ENCODE results near the gene ASIC4. TPM values are rescaled to one million over a fixed set of nuclear protein-coding genes. Genes with fewer than 3 reads are reported as not detected.
A peak's percentile ranks its signal among the peaks of the same experiment; 100 is the strongest.

ASIC4 gene
- total and polyA plus RNA-seq, 2 of the 4 experiments (the other 2 are of a cell fraction), result 0.10 TPM; not detected in 1

DNA sequence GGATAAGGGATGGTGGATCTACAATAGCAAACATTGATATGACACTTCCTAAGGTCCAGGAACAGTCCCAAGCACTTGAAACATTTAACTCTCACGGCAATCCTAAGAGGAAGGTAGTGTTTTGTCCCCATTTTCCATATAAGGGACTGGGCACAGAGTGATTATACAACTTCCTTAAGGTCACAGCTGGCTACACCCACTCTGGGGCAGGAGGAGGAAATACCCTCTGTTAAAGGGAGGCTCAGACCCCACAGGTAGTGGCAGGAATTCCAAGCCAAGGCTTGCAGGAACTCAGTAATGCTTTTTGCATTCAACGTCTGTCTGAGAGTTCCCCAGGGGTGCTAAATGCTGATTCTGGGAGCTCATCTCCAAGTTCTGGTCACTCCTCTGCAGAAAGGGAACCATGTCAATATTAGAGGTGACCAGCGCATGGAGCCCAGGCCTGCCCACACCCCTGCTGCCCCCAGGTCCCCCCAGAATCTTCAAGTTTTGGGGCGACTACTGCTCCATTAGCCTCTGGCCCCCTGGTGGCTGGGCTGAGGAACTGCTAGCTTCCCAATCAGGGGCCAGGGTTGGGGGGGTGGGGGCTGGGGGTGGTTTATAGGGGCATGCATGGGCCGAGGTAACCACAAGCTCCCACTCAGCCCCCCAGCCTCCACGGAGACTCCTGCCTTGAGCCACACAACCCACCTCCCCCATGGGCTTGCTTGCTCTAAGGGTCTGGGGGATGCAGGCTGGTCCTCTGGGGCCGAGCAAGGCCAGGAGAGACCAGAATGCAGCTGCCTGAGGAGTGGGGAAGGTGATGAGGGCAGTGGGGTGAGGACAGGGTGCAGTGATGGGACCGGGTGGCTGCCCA lies 46.0 kb downstream of the ASIC4 start:
- peaks cover 3% of the 10 kb centered on the region; the same call in 1 of the 2 replicates for H4K20me1 ChIP-seq (ENCODE audit: insufficient read depth, low read length)
- DNase-seq (no peak), ATAC-seq (ENCODE audit: low read depth) (peak; percentile 56)
- dilution Hi-C loops (cut with HindIII; ENCODE audit: low sequenced_read_pairs, unreplicated experiment) (no loop called here), intact Hi-C loops (cut with micrococcal nuclease) (no loop called here), in situ Hi-C loops (cut with MboI; ENCODE audit: low sequenced_read_pairs) (no loop called here)
- H4K5ac ChIP-seq (ENCODE audit: low read depth, low read length), result no peak overlapping the region
- no peak overlapping the region for H3K4ac ChIP-seq (ENCODE audit: low read depth, low read length)
- H3K27ac ChIP-seq (ENCODE audit: insufficient read depth, low read length), result no peak overlapping the region
- no peak overlapping the region for H3K23ac ChIP-seq (ENCODE audit: low read depth, low read length)
- no peak overlapping the region for H3K14ac ChIP-seq (replicated peaks; ENCODE audit: low read depth, low read length)
- no peaks in the 10 kb centered on the region for H3K79me1 ChIP-seq (ENCODE audit: low read depth in 1 of 2, low read length in 2 of 2)
- H3K4me1 ChIP-seq (ENCODE audit: control insufficient read depth, insufficient read depth, low read length), result peaks cover 2% of the 10 kb centered on the region; the same call in 1 of the 2 replicates
- H3K4me3 ChIP-seq (ENCODE audit: insufficient read depth, low read depth, low read length), result no peak overlapping the region
- WGBS, 2 experiments (ENCODE audit: extremely low coverage in 2 of 2, insufficient read length in 1 of 2), result 22% methylated on average over 1 of the region's 8 CpGs; no CpG with 5 or more reads in 1 of the 2 experiments
- no peaks in the 10 kb centered on the region for H3K9me3 ChIP-seq (ENCODE audit: control insufficient read depth, insufficient read depth, low read length)
- H4K8ac ChIP-seq (ENCODE audit: low read depth in 2 of 2, low read length in 2 of 2), result no peak overlapping the region
- no peak overlapping the region for H3K56ac ChIP-seq (ENCODE audit: extremely low read depth, insufficient read depth, low read length)
- POLR2A ChIA-PET (ENCODE audit: unreplicated experiment), result no interaction called here
- CTCF ChIA-PET, result interaction anchor here (0.6 to 2.0 kb wide), 9 partner anchors 9 to 1353 kb away, joined by 3 to 10 read pairs (median 3); partner anchors contain the start of genes CHPF, STK11IP and TMEM198
- TF ChIP-seq POLR2A (IDR thresholded peaks at IDR 0.05; ENCODE audit: low read depth, low read length) (no peak), MXI1 (IDR thresholded peaks at IDR 0.05; ENCODE audit: borderline replicate concordance, low read depth, low read length) (no peak), MAZ (IDR thresholded peaks at IDR 0.05; ENCODE audit: borderline replicate concordance, low read depth, low read length) (no peak)
- TF ChIP-seq, protein P1, sequence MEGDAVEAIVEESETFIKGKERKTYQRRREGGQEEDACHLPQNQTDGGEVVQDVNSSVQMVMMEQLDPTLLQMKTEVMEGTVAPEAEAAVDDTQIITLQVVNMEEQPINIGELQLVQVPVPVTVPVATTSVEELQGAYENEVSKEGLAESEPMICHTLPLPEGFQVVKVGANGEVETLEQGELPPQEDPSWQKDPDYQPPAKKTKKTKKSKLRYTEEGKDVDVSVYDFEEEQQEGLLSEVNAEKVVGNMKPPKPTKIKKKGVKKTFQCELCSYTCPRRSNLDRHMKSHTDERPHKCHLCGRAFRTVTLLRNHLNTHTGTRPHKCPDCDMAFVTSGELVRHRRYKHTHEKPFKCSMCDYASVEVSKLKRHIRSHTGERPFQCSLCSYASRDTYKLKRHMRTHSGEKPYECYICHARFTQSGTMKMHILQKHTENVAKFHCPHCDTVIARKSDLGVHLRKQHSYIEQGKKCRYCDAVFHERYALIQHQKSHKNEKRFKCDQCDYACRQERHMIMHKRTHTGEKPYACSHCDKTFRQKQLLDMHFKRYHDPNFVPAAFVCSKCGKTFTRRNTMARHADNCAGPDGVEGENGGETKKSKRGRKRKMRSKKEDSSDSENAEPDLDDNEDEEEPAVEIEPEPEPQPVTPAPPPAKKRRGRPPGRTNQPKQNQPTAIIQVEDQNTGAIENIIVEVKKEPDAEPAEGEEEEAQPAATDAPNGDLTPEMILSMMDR (conservative IDR thresholded peaks at IDR 0.05; ENCODE audit: low read depth, low read length), result peak; percentile 39
- peaks cover 10% of the 10 kb centered on the region for H3K36me3 ChIP-seq (ENCODE audit: control insufficient read depth, insufficient read depth, low read length)
- no peaks in the 10 kb centered on the region for H3K27me3 ChIP-seq (ENCODE audit: control insufficient read depth, insufficient read depth, low read length)
- H2BK20ac ChIP-seq (ENCODE audit: low read depth, low read length), result no peak overlapping the region
- no TSS peak for BruUV-seq (replicated peaks)
- no peaks in the 10 kb centered on the region; the same call in 1 of the 2 replicates for H3K9me1 ChIP-seq (ENCODE audit: insufficient read depth, low read length)
- no peak overlapping the region for H2BK15ac ChIP-seq (ENCODE audit: low read depth, low read length)
- no peak overlapping the region; the same call in 1 of the 2 replicates for H3K4me2 ChIP-seq (ENCODE audit: low read depth, low read length)
- H2BK120ac ChIP-seq (ENCODE audit: low read depth, low read length), result no peak overlapping the region
- H2AK9ac ChIP-seq (replicated peaks; ENCODE audit: low read depth, low read length, poor library complexity), result peak overlapping the region; percentile 34
- H4K91ac ChIP-seq (ENCODE audit: insufficient read depth, low read depth, low read length), result no peak overlapping the region
- no peak overlapping the region for H3K9ac ChIP-seq (ENCODE audit: low read depth, low read length)
- peak overlapping the region; percentile 13 for H2AFZ ChIP-seq (replicated peaks; ENCODE audit: low read length, poor library complexity)
- H2AK5ac ChIP-seq (ENCODE audit: low read depth, low read length), result no peak overlapping the region
- H2BK5ac ChIP-seq (ENCODE audit: low read depth, low read length, poor library complexity, severe bottlenecking), result no peak overlapping the region
- H3K18ac ChIP-seq (ENCODE audit: low read depth, low read length), result no peak overlapping the region
